ENCODE data around the gene KLK4.

The KLK4 gene

DNA sequence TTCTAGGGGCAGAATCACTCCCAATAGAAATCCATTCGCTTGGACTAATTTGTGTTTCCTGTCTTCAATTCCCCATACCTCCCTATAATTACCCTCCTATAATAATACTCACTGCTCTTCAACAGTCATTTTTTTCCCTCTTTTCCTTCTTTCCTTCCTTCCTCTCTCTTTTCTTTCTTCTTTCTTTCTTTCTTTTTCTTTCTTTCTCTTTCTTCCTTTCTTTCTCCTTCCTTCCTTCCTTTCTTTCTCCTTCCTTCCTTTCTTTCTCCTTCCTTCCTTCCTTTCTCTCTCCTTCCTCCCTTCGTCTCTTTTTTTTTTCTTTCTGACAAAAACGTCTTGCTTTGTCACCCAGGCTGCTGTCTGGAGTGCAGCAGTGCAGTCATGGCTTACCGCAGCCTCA lies 33.6 kb upstream of the KLK4 start:
- no peak overlapping the region for H3K4me3 ChIP-seq (ENCODE audit: low read depth, low read length)
- TF ChIP-seq, protein P1, sequence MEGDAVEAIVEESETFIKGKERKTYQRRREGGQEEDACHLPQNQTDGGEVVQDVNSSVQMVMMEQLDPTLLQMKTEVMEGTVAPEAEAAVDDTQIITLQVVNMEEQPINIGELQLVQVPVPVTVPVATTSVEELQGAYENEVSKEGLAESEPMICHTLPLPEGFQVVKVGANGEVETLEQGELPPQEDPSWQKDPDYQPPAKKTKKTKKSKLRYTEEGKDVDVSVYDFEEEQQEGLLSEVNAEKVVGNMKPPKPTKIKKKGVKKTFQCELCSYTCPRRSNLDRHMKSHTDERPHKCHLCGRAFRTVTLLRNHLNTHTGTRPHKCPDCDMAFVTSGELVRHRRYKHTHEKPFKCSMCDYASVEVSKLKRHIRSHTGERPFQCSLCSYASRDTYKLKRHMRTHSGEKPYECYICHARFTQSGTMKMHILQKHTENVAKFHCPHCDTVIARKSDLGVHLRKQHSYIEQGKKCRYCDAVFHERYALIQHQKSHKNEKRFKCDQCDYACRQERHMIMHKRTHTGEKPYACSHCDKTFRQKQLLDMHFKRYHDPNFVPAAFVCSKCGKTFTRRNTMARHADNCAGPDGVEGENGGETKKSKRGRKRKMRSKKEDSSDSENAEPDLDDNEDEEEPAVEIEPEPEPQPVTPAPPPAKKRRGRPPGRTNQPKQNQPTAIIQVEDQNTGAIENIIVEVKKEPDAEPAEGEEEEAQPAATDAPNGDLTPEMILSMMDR (IDR thresholded peaks at IDR 0.05; ENCODE audit: low read depth, low read length, missing control alignments), result no peak
- no peak for DNase-seq (ENCODE audit: low read depth)

DNA sequence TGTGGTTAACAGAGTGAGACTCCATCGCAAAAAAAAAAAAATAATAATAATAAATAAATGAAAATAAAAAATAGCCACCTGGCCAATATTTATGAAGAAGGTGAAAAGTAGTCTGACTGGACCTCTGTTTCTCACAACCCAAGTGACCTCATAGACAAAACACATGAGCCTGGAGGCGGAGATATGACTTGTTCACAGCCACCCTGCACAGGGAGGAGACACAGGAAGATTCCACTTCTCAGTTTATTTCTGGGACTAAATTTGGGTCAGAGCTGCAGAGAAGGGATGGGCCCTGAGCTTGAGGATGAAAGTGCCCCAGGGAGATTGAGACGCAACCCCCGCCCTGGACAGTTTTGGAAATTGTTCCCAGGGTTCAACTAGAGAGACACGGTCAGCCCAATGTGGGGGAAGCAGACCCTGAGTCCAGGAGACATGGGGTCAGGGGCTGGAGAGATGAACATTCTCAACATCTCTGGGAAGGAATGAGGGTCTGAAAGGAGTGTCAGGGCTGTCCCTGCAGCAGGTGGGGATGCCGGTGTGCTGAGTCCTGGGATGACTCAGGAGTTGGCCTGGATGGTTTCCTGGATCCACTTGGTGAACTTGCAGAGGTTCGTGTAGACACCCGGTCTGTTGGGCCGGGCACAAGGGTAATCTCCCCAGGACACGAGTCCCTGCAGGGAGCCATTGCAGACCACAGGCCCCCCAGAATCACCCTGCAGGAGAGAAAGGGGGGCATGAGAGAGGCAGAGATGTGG lies 32.1 kb upstream of the KLK4 start:
- no peak overlapping the region for H3K4me3 ChIP-seq (ENCODE audit: low read depth, low read length)
- TF ChIP-seq, protein P1 (IDR thresholded peaks at IDR 0.05; ENCODE audit: low read depth, low read length, missing control alignments), result no peak
- DNase-seq (ENCODE audit: low read depth), result no peak

DNA sequence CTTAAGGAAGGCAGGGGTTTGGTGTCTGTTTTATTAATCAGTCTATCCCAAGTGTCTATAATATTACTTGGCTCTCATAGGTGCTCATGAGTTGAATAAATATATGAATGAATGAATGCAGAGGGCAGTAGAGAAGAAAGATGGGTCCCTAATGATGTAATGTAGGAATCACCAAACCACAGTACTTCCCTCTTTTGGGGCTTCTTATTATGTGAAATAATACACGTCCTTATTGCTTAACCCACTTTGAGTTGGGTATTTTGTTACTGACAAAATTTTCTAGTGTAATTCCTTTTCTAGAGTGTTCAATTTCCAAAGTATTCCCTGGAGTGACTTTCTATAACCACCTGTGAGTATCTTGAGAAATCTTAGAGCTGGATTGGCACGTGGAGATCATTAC lies 28.4 kb upstream of the KLK4 start:
- DNase-seq (ENCODE audit: low read depth), result no peak
- no peak overlapping the region for H3K4me3 ChIP-seq (ENCODE audit: low read depth, low read length)
- TF ChIP-seq, protein P1 (IDR thresholded peaks at IDR 0.05; ENCODE audit: low read depth, low read length, missing control alignments), result no peak

DNA sequence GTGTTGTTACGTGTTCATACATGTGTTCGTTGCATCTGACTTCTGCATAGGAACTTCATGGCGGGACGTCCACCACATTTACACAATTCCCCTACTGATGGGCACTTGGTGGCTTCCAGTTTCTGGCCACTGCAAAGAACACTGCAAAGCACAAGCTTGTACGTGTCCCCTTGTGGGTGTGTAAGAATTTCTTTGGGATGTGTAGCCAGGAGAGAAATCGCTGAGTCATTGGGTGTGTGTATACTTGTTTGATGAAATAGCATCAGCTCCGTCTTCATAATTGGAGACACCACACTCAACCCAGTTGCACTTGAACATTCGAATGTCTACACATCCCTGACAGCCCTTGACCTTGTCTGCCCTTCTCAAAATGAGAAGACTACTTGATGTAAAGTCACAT lies 22.4 kb upstream of the KLK4 start:
- H3K4me3 ChIP-seq (ENCODE audit: low read depth, low read length), result no peak overlapping the region
- DNase-seq (ENCODE audit: low read depth), result no peak
- TF ChIP-seq, protein P1 (IDR thresholded peaks at IDR 0.05; ENCODE audit: low read depth, low read length, missing control alignments), result no peak

DNA sequence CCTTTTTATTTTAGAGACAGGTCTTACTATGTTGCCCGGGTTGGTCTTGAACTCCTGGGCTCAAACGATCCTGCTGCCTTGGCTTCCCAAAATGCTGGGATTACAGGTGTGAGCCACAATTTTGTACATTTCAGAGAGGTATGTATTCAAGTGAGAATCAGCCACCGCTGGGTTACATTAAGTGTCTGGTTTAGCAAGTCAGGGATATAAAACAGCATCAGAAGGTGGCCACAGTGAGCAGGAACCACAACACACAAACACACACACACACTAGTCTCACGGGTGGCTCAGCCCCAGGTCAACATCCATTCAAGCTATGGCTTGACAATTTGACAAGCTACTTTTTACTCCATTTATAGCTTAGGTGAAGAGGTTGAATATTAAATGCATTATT lies 21.5 kb upstream of the KLK4 start:
- DNase-seq (ENCODE audit: low read depth), result no peak
- H3K4me3 ChIP-seq (ENCODE audit: low read depth, low read length), result no peak overlapping the region
- TF ChIP-seq, protein P1 (IDR thresholded peaks at IDR 0.05; ENCODE audit: low read depth, low read length, missing control alignments), result no peak

DNA sequence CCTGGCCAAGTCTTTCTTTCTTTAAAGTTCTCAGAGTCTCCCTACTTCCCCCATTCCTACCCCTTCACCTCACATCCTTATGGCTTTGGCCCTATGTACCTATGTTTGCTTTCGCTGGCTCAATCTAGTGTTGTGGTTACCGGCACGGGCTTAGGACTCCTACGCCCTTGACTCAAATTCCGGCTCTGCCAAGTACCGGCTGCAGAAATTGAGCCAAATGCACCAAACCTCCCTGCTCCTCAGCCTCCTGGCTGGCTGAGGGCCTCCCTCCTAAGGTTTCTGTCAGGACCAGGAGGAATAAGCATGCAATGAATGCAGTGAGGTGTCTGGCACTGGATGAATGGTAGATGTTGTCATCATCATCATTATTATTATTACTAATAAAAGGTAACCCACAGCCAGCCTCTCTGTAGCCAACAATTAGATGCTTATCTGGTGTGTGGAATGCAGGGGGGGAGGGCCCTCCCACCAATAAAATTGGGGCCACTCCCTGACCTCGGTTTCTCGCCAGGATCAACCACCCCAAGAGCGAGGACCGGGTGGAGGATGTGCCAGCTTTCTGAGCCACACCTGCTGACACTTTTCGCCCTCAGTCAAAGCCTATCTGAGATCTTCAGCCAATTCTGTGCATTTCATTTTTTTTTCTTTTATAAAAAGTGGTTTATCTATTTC lies 21.0 kb upstream of the KLK4 start:
- TF ChIP-seq, protein P1 (IDR thresholded peaks at IDR 0.05; ENCODE audit: low read depth, low read length, missing control alignments), result no peak
- no peak for DNase-seq (ENCODE audit: low read depth)
- no peak overlapping the region for H3K4me3 ChIP-seq (ENCODE audit: low read depth, low read length)

Measured in GM12864 (cell line).